NAMALWA (cell line): ENCODE measurements around the gene TLX3.

Source experiments
- DNase-seq: peaks from one replicate; pipeline ENCODE4 v3.0.0-alpha.2; 2015; ENCODE audit warnings: low spot score

The TLX3 gene

DNA sequence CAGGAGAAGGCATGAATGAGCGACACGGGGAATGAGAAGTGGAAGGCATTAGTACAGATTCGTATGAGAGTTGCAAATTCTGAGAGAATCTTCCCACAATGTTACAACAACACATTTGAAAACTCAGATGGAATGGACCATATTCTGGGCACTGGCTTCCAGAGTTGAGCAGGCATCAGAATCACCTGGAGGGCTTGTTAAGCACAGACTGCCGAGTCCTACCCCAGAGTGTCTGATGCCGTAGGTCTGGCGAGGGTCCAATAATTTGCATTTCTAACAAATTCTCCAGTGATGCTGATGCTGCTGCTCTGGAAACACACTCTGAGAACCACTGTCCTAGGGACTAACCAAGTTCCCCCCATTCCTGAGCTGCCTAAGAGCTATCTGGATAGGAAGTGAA is 2.9 kb upstream of the TLX3 start:
- no peak for DNase-seq

GRCh38 chr5:171306781-171307591 is 2.1 kb upstream of the TLX3 start:
- no peak for DNase-seq

DNA sequence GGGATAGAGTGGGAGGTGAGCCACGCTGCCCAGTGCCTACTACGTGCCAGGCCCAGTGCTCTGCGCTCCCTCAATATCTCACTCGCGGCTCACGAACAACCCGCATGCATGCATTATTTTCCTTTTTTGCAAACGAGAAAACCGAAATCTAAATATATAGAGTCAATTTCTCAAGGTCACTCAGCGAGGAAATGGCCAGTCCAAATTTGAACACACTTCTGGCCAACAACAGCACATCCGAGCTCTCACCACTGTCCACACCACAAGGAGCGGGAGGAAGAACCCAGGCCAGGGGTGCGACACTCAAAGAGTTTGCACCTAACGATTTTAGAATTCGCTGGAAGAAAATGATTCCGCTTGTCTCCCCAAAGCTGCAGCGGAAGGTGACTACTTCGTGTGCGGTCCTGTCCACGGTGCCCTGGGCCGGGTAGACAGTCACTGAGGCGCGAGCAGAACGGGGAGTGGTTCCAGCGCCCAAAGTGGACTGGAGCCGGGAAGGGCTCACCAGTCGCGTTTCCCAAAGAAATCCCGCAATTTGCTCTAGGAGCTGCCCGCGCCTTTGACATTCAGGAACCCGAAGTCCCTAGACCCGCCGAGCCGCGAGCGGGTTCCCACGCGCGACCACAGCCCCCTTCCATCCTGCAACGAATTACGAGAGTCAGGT is 1.1 kb upstream of the TLX3 start:
- no peak for DNase-seq

DNA sequence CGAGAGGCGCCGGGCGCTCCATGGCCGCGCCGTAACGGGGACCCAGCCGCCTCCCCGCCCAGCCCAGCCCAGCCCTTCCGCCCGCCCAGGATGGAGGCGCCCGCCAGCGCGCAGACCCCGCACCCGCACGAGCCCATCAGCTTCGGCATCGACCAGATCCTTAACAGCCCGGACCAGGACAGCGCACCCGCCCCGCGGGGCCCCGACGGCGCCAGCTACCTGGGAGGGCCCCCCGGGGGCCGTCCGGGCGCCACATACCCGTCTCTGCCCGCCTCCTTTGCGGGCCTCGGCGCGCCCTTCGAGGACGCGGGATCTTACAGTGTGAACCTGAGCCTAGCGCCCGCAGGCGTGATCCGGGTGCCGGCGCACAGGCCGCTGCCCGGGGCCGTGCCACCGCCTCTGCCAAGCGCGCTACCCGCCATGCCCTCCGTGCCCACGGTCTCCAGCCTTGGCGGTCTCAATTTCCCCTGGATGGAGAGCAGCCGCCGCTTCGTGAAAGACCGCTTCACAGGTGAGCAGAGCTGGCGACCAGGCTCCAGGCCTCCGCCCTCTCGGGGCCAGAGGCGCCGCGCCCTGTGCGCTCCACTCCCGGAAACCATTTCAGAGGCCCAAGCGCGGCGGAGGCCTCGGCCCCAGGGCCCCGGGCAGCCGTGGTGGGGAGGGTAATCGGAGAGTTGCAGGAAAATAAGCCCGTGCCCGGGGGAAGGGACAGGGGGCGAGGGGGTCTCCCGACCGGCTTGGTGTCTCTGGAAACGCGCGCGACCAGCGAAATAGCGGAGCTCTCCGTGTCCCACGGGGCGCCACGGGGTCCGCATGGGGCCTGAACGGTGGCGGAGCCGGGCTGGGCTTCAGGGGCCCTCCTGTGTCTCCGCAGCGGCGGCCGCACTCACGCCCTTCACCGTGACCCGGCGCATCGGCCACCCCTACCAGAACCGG is 496 bp downstream of the TLX3 start:
- no peak for DNase-seq

- no peak for DNase-seq
These were observed 1.3 kb downstream of the TLX3 start for GRCh38 chr5:171310212-171310818.

GRCh38 chr5:171310819-171311321 is 1.8 kb downstream of the TLX3 start:
- no peak for DNase-seq

DNA sequence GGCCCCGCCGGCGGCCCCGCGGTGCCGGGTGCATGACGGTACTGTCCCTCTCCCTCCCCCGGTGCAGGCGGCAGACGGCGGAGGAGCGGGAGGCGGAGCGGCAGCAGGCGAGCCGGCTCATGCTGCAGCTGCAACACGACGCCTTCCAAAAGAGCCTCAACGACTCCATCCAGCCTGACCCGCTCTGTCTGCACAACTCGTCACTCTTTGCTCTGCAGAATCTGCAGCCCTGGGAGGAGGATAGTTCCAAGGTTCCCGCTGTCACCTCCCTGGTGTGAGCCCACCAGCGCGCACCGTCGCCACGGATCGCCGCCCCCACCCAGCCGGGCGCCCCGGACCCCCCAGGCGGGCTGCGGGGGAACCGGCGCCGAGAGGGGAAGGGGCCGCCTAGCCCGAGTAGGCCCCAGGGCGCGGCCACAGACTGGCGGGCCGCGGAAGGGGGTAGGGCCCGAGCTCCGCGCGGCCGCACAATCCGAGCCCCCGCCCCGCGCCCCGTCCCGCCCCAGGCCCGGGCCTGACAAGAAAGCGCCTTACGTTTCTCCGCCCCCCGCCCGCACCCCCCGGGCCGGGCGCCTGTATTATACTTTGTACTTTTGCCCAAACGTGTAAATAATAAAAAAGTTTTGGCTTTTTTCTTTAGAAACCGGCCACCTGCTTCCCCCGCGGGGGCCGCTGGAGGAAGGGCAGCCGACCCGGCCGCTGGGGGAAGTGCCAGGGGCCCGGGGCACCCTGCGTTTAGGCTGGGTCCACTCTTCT is 2.5 kb downstream of the TLX3 start:
- no peak for DNase-seq

- DNase-seq, result no peak
These were observed 3.3 kb downstream of the TLX3 start for GRCh38 chr5:171312129-171312974.

DNA sequence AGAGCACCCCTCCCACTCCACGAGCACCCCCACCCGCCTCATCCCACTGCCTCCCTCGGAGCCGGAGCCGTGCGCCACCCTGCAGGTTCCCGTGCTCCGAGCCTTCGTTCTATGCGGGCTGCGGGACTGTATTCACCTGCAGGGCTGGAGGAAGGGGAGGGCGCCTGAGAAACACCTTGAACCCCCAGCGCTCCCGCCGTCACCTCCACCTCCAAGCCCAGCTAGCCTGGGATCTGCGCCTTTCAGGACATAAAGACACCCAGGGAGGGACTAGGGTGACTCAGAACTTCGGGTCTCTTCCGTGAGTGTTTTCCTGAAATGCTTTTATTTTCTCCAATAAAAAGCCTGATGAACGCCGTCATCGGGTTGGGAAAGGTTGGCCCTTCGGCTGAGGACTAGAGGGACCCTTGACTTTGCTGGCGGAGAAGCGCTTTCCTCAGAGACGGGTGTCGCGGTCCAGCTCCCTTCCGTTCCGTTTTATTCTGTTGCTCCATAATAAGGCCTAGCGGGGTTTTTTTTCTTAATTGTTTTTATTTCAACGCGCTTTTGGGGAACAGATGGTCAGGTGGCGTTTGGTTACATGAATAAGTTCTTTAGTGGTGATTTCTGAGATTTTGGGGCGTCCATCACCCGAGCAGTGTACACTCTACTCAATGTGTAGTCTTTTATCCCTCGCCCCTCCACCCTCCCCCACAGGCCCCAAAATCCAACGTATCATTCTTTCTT is 4.6 kb downstream of the TLX3 start:
- no peak for DNase-seq

GRCh38 chr5:171314728-171315385 is 5.8 kb downstream of the TLX3 start:
- DNase-seq, result no peak

DNA sequence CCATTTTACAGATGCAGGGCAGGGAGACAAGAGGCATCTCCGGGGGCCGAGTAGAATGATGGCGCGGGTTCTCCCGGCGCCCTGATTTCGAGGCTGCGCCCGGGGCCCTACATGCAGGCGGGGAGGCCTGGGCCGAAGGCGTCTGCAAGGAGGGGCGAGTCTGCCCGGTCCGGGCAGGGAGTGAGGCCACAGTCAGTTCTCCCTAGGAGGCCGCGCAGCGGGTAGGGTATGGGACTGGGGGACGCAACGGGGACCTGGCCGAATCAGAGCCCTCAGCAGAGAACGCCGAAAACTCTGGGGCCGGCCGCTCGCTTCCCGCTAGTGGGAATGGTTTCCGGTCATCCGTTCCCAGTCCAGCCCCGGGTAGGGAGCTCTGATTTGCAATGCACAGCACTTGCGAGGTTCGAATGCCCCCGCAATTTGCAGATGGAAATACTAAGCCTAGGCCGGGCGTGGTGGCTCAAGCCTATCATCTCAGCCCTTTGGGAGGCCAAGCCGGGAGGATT is 6.4 kb downstream of the TLX3 start:
- no peak for DNase-seq

DNA sequence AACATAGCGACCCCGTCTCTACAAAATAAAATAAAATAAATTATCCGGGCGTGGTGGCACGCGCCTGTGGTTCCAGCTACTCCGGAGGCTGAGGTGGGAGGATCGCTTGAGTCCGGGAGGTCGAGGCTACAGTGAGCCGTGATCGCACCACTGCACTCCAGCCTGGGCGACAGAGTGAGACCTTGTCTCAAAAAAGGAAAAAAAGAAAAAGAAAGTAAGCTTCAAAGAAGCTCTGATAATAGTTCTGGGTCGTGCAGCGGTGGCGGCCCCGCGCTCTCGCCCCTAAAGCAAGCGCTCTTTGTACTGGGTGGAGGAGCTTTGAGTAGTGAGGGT is 6.8 kb downstream of the TLX3 start:
- DNase-seq, result no peak

- DNase-seq, result no peak
These were observed 7.4 kb downstream of the TLX3 start for GRCh38 chr5:171316258-171317121.

GRCh38 chr5:171317230-171317629 is 8.2 kb downstream of the TLX3 start:
- no peak for DNase-seq

GRCh38 chr5:171318026-171318425 is 9.0 kb downstream of the TLX3 start:
- no peak for DNase-seq

- no peak for DNase-seq
These were observed 12.4 kb downstream of the TLX3 start for GRCh38 chr5:171321447-171321846.

DNA sequence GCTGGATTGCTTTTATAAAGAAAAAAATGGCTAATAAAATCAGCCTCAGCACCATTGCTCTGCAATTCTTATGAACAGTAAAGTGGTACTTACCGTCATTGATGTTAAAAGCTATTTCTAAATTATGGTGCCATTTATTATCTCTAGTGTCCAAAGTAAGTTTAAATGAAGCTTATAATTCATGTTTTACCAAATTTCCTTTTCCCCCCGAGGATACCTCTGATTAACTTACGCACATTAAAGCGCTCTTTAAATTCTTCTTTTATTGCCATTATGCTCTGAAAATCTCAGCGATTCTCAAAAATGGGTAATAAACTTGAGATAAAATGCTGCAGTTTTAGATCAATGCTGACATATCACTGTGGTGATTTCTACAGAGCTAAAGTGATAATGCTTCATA is 13.5 kb downstream of the TLX3 start:
- DNase-seq, result no peak

DNA sequence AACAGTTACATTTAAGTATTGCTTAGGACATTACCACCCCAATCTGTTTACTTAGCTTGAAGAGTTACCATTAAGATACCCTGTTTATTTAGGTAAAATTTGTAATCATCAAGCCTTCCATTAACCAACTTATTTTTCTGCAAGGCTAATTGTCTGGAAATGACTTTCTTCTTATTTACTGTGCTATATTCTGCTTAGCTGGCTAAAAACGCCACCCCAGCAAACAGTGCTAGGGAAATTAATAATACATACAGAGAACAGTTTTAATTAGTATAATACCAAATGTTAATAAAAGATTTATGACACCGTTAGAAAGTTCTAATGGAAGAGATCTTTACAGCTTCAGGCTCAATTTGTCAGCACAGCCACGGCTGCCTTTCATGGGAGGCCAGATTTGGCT is 14.0 kb downstream of the TLX3 start:
- DNase-seq, result no peak
